Breast epithelium (tissue), 3 donors: ENCODE data around the gene HOXC5.

Source experiments
- POLR2A ChIP-seq: fragments of 450-650 bp; IDR thresholded peaks from one replicate; pipeline ENCODE4 v1.6.1; 2016; ENCODE audit warnings: antibody characterized with exemption, mild to moderate bottlenecking, moderate library complexity
- POLR2AphosphoS5 ChIP-seq, 3 donors: sonication (generic); formaldehyde crosslinking; IDR thresholded peaks; one replicate each; pipeline ENCODE4 v1.6.1; 2017; ENCODE audit warnings: antibody characterized with exemption in 3 of 3
- TF ChIP-seq, protein P1 (sequence below), 3 donors: fragments of 450-650 bp; IDR thresholded peaks; one replicate each; pipeline ENCODE4 v1.5.1; 2016 to 2017; ENCODE audit warnings: antibody characterized with exemption in 3 of 3, mild to moderate bottlenecking in 3 of 3, moderate library complexity in 3 of 3

DNA sequence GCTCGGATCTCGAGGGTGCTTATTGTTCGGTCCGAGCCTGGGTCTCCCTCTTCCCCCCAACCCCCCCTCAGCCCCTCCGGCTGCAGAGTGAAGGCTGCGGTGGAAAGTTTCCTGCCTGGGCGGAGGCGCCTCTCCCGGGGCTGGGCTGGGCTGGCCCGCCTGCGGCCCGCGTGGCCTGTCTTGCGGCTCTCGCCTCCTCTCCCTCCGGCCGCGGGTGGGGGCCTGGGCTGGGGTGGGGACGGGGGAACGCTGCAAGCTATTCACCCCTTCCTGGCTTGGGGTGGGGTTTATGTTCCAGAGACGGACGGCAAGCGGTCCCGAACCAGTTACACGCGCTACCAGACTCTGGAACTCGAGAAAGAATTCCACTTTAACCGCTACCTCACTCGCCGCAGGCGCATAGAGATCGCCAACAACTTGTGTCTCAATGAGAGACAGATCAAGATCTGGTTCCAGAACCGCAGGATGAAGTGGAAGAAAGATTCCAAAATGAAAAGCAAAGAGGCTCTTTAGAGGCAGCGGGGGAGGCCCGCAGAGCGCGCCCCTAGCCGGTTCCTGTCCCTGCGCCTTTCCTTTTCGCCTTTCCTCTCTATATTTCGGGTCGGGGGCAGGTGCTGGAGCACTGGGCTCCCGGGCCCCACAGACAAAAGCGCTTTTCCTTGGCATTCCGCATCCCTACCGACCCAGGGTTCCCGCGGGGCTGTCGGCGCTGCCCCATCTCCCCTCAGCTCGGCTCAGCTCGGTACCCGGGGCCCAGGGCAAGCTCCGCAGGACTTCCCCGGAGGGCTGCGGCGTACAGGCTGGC is 1.3 kb downstream of the HOXC5 start:
- TF ChIP-seq POLR2A (no peak), POLR2AphosphoS5 (IDR thresholded peaks at IDR 0.05) (no peak)
- TF ChIP-seq, protein P1, sequence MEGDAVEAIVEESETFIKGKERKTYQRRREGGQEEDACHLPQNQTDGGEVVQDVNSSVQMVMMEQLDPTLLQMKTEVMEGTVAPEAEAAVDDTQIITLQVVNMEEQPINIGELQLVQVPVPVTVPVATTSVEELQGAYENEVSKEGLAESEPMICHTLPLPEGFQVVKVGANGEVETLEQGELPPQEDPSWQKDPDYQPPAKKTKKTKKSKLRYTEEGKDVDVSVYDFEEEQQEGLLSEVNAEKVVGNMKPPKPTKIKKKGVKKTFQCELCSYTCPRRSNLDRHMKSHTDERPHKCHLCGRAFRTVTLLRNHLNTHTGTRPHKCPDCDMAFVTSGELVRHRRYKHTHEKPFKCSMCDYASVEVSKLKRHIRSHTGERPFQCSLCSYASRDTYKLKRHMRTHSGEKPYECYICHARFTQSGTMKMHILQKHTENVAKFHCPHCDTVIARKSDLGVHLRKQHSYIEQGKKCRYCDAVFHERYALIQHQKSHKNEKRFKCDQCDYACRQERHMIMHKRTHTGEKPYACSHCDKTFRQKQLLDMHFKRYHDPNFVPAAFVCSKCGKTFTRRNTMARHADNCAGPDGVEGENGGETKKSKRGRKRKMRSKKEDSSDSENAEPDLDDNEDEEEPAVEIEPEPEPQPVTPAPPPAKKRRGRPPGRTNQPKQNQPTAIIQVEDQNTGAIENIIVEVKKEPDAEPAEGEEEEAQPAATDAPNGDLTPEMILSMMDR (IDR thresholded peaks at IDR 0.05) = no peak
